K562 (cell line): Measurements from ENCODE around the gene VWA3A. TPM values are rescaled to one million over a fixed set of nuclear protein-coding genes. Genes with fewer than 3 reads are reported as not detected.

Source experiments
- ETV6 ChIP-seq, 3 experiments: fragments of 150-350 bp in 1 of 3; sonication (generic) in 1 of 3; formaldehyde crosslinking in 1 of 3; IDR thresholded peaks; 2 replicates each; pipeline versions ENCODE4 v1.6.1 to v1.8.0; 2014 to 2022; ENCODE audit warnings: borderline replicate concordance in 2 of 3, low read depth in 2 of 3, antibody characterized with exemption in 1 of 3, low read length in 1 of 3, mild to moderate bottlenecking in 1 of 3, missing genetic modification reagents in 1 of 3
- HDAC8 ChIP-seq: fragments of 450-650 bp; IDR thresholded peaks from 2 replicates; pipeline ENCODE4 v1.6.1; 2016; ENCODE audit warnings: mild to moderate bottlenecking, missing genetic modification characterization, moderate library complexity, missing compliant biosample characterization
- HIVEP1 ChIP-seq: fragments of 250-450 bp; sonication (Bioruptor Pico); IDR thresholded peaks from 2 replicates; pipeline ENCODE4 v1.4.0; 2020; ENCODE audit warnings: mild to moderate bottlenecking
- MXD1 ChIP-seq: fragments of 250-450 bp; sonication (Bioruptor Pico); IDR thresholded peaks from 2 replicates; pipeline ENCODE4 v1.8.0; 2021; ENCODE audit warnings: borderline replicate concordance, mild to moderate bottlenecking, moderate library complexity; ENCODE audit not compliant: poor library complexity, severe bottlenecking
- NFATC3 ChIP-seq: fragments of 450-650 bp; IDR thresholded peaks from 2 replicates; pipeline ENCODE4 v1.6.1; 2017; ENCODE audit warnings: mild to moderate bottlenecking
- NFIC ChIP-seq: fragments of 450-650 bp; IDR thresholded peaks from 2 replicates; pipeline ENCODE4 v1.6.1; 2017; ENCODE audit warnings: mild to moderate bottlenecking, inconsistent platforms
- NFYB ChIP-seq: IDR thresholded peaks from 2 replicates; pipeline ENCODE4 v1.6.1; 2011; ENCODE audit warnings: mild to moderate bottlenecking, moderate library complexity; ENCODE audit not compliant: insufficient read length; ENCODE audit errors: extremely low read depth
- NR3C1 ChIP-seq: sonication (generic); formaldehyde crosslinking; IDR thresholded peaks from 2 replicates; pipeline ENCODE4 v1.8.1; 2022; ENCODE audit warnings: missing genetic modification reagents
- RBM14 ChIP-seq: fragments of 200-400 bp; formaldehyde crosslinking; IDR thresholded peaks from 2 replicates; pipeline ENCODE4 v1.6.1; 2018; ENCODE audit warnings: low read depth, mild to moderate bottlenecking, low read length, moderate library complexity, borderline replicate concordance; ENCODE audit not compliant: insufficient read depth
- REST ChIP-seq, 2 experiments: fragments of 450-650 bp; formaldehyde crosslinking in 1 of 2; IDR thresholded peaks; 2 replicates each; pipeline versions ENCODE4 v1.4.0 to v1.6.1; 2014 to 2020; ENCODE audit warnings: mild to moderate bottlenecking in 2 of 2, borderline replicate concordance in 1 of 2, low read depth in 1 of 2
- SREBF2 ChIP-seq: sonication (generic); formaldehyde crosslinking; IDR thresholded peaks from 2 replicates; pipeline ENCODE4 v1.4.0; 2020; ENCODE audit warnings: mild to moderate bottlenecking, missing genetic modification reagents
- SRF ChIP-seq, 2 experiments: fragments of 250-450, 450-650 bp in 1 of 2; sonication (Bioruptor Pico) in 1 of 2; sonication (generic) in 1 of 2; formaldehyde crosslinking; IDR thresholded peaks; 2 replicates each; pipeline versions ENCODE4 v1.5.0 to v1.5.1; 2020 to 2022; ENCODE audit warnings: mild to moderate bottlenecking in 1 of 2, missing genetic modification reagents in 1 of 2
- TAF7 ChIP-seq: fragments of 450-650 bp; IDR thresholded peaks from 2 replicates; pipeline ENCODE4 v1.6.1; 2016; ENCODE audit warnings: missing genetic modification characterization, missing compliant biosample characterization
- TARDBP ChIP-seq: fragments of 450-650 bp; IDR thresholded peaks from 2 replicates; pipeline ENCODE4 v1.6.1; 2016
- ZNF347 ChIP-seq: fragments of 450-650 bp; formaldehyde crosslinking; IDR thresholded peaks from 2 replicates; pipeline ENCODE4 v1.4.0; 2020; ENCODE audit warnings: low read depth, mild to moderate bottlenecking, moderate library complexity
- ZNF830 ChIP-seq: fragments of 250-450 bp; sonication (Bioruptor Pico); IDR thresholded peaks from 2 replicates; pipeline ENCODE4 v1.5.0; 2021; ENCODE audit warnings: mild to moderate bottlenecking
- polyA plus RNA-seq, 8 experiments: library from polyadenylated mRNA; depleted of rRNA in 4 of 8; stranded (reverse) in 5 of 8; unstranded in 3 of 8; fragments of >200 nt; fragmentation: Nextera tagmentation in 2 of 8; fragmentation: Illumina TruSeq in 1 of 8; extraction: Ambion mirVana in 2 of 8; extraction: Trizol in 1 of 8; gene quantifications; 2 replicates each; pipeline versions ENCODE4 v1.2.1 to v1.2.3, GENCODE V29; 2011 to 2014; ENCODE audit warnings: inconsistent platforms in 1 of 8, missing spikeins in 1 of 8
- total RNA-seq, 7 experiments: library from RNA; depleted of rRNA in 6 of 7; stranded (reverse); fragments of >200 nt in 6 of 7; fragmentation: Illumina TruSeq in 2 of 7; extraction: Trizol in 2 of 7; gene quantifications; 2 replicates each; pipeline versions ENCODE4 v1.2.1 to v1.2.3, GENCODE V29; 2011 to 2021; ENCODE audit warnings: low replicate concordance in 1 of 7

The VWA3A gene
- total and polyA plus RNA-seq, 9 of the 15 experiments (the other 6 are each of a cell fraction or from before 2014, with no cell fraction given), result not detected

GRCh38 chr16:22206013-22206841 is 113.9 kb downstream of the VWA3A start, which contains the start of gene EEF2K (continued):
- TF ChIP-seq SREBF2 (CRISPR knock-in tag) (no peak), MXD1 (CRISPR knock-in tag) (peak; percentile 85), ZNF830 (no peak), TARDBP (no peak), RBM14 (no peak), NFIC (peak; percentile 84), HIVEP1 (no peak), SRF (CRISPR knock-in tag; IDR thresholded peaks at IDR 0.05) (no peak; a peak in 1 of 4 replicates), ZNF347 (CRISPR knock-in tag) (no peak), NFYB (no peak), ETV6 (IDR thresholded peaks at IDR 0.05; ENCODE audit: borderline replicate concordance in 1 of 2, low read depth in 2 of 2, low read length in 1 of 2) (no peak), ETV6 (CRISPR knock-in tag; IDR thresholded peaks at IDR 0.05; ENCODE audit: borderline replicate concordance) (peak; percentile 91), NR3C1 (no peak; the same call in 1 of the 2 replicates), REST (IDR thresholded peaks at IDR 0.05; ENCODE audit: borderline replicate concordance) (peak; percentile 87), REST (CRISPR knock-in tag; IDR thresholded peaks at IDR 0.05; ENCODE audit: low read depth) (no peak), TAF7 (tag) (no peak), NFATC3 (no peak), HDAC8 (tag) (0 out of 2 replicates have a peak, but pooled peaks have one; percentile 51)
